H9 (cell line): Measurements from ENCODE around the gene PRSS57. TPM values are rescaled to one million over a fixed set of nuclear protein-coding genes. Genes with fewer than 3 reads are reported as not detected.

ENCODE experiments used
- DNase-seq: peaks from one replicate; pipeline ENCODE4 v3.0.0-alpha.2; 2017
- H2AFZ ChIP-seq: one replicate; pipeline ENCODE4 v1.6.1; 2013; ENCODE audit warnings: mild to moderate bottlenecking, low read length, control low read depth, moderate library complexity
- H2AK5ac ChIP-seq: 2 replicates; pipeline ENCODE4 v1.6.1; 2013; ENCODE audit warnings: low read length, control low read depth, mixed read lengths; ENCODE audit not compliant: insufficient read length
- H2BK120ac ChIP-seq: one replicate; pipeline ENCODE4 v1.6.1; 2013; ENCODE audit warnings: low read depth, mild to moderate bottlenecking, low read length, control low read depth, inconsistent platforms; ENCODE audit not compliant: poor library complexity, severe bottlenecking
- H2BK12ac ChIP-seq: 2 replicates; pipeline ENCODE4 v1.6.1; 2013; ENCODE audit warnings: low read length, control low read depth, mixed read lengths, low read depth; ENCODE audit not compliant: insufficient read length
- H2BK15ac ChIP-seq: 2 replicates; pipeline ENCODE4 v1.6.1; 2013; ENCODE audit warnings: low read depth, low read length, control low read depth
- H2BK20ac ChIP-seq: one replicate; pipeline ENCODE4 v1.6.1; 2013; ENCODE audit warnings: low read depth, mild to moderate bottlenecking, low read length, control low read depth, inconsistent platforms; ENCODE audit not compliant: poor library complexity, severe bottlenecking
- H2BK5ac ChIP-seq: 2 replicates; pipeline ENCODE4 v1.6.1; 2013; ENCODE audit warnings: low read length, control low read depth, mixed read lengths; ENCODE audit not compliant: insufficient read length
- H3K14ac ChIP-seq: 2 replicates; pipeline ENCODE4 v1.6.1; 2013; ENCODE audit warnings: low read length, control low read depth; ENCODE audit not compliant: insufficient read depth
- H3K18ac ChIP-seq: 2 replicates; pipeline ENCODE4 v1.6.1; 2013; ENCODE audit warnings: low read depth, mild to moderate bottlenecking, mixed read lengths, low read length, control low read depth; ENCODE audit not compliant: insufficient read length
- H3K23ac ChIP-seq: 2 replicates; pipeline ENCODE4 v1.6.1; 2013; ENCODE audit warnings: low read length, control low read depth, mixed read lengths, low read depth; ENCODE audit not compliant: insufficient read length
- H3K23me2 ChIP-seq: 2 replicates; pipeline ENCODE4 v1.6.1; 2013; ENCODE audit warnings: low read depth, mild to moderate bottlenecking, mixed read lengths, low read length, control low read depth; ENCODE audit not compliant: insufficient read length, poor library complexity, severe bottlenecking
- H3K27ac ChIP-seq: 2 replicates; pipeline ENCODE4 v1.5.1; 2013; ENCODE audit warnings: low read length, control low read depth, mixed read lengths, low read depth; ENCODE audit not compliant: insufficient read length
- H3K27me3 ChIP-seq: 2 replicates; pipeline ENCODE4 v1.6.1; 2013; ENCODE audit warnings: low read length, control low read depth, inconsistent platforms; ENCODE audit not compliant: insufficient read depth
- H3K4ac ChIP-seq: 2 replicates; pipeline ENCODE4 v1.6.1; 2013; ENCODE audit warnings: low read depth, mild to moderate bottlenecking, control low read depth, inconsistent platforms, low read length, moderate library complexity
- H3K4me1 ChIP-seq: 2 replicates; pipeline ENCODE4 v1.6.1; 2013; ENCODE audit warnings: low read length, control low read depth, inconsistent platforms; ENCODE audit not compliant: insufficient read depth
- H3K4me2 ChIP-seq: 2 replicates; pipeline ENCODE4 v1.6.1; 2013; ENCODE audit warnings: low read length, control low read depth, mixed read lengths; ENCODE audit not compliant: insufficient read length, insufficient read depth
- H3K56ac ChIP-seq: 2 replicates; pipeline ENCODE4 v1.6.1; 2013; ENCODE audit warnings: low read depth, mild to moderate bottlenecking, mixed read lengths, low read length, control low read depth; ENCODE audit not compliant: insufficient read length
- H3K79me1 ChIP-seq: 2 replicates; pipeline ENCODE4 v1.6.1; 2013; ENCODE audit warnings: low read depth, mild to moderate bottlenecking, moderate library complexity, low read length, control low read depth, inconsistent platforms; ENCODE audit not compliant: insufficient read depth, poor library complexity, severe bottlenecking
- H3K79me2 ChIP-seq: 2 replicates; pipeline ENCODE4 v1.6.1; 2013; ENCODE audit warnings: low read length, control low read depth, inconsistent platforms; ENCODE audit not compliant: insufficient read depth
- H3K9ac ChIP-seq: 2 replicates; pipeline ENCODE4 v1.6.1; 2013; ENCODE audit warnings: low read length, control low read depth, mixed read lengths; ENCODE audit not compliant: insufficient read length; ENCODE audit errors: extremely low read depth
- H3K9me3 ChIP-seq: one replicate; pipeline ENCODE4 v1.6.1; 2013; ENCODE audit warnings: low read depth, low read length, inconsistent platforms; ENCODE audit not compliant: control insufficient read depth
- H3T11ph ChIP-seq: one replicate; pipeline ENCODE4 v1.6.1; 2013; ENCODE audit warnings: mild to moderate bottlenecking, low read length, control low read depth, inconsistent platforms
- H4K20me1 ChIP-seq: one replicate; pipeline ENCODE4 v1.6.1; 2013; ENCODE audit not compliant: control insufficient read depth, insufficient read length, insufficient read depth
- H4K5ac ChIP-seq: 2 replicates; pipeline ENCODE4 v1.6.1; 2013; ENCODE audit warnings: low read depth, mild to moderate bottlenecking, mixed read lengths, low read length, control low read depth; ENCODE audit not compliant: insufficient read length
- H4K8ac ChIP-seq: replicated peaks from 2 replicates; pipeline ENCODE4 v1.6.1; 2013; ENCODE audit warnings: low read length, control low read depth, mixed read lengths, low read depth; ENCODE audit not compliant: insufficient read length
- H4K91ac ChIP-seq: 2 replicates; pipeline ENCODE4 v1.6.1; 2013; ENCODE audit warnings: low read depth, mild to moderate bottlenecking, moderate library complexity, mixed read lengths, low read length, control low read depth; ENCODE audit not compliant: insufficient read length
- H3K27ac Mint-ChIP-seq, 3 experiments: 2 replicates in 2 of 3; 3 replicates in 1 of 3; pipeline ENCODE4 v1.8.0; 2020 to 2021; ENCODE audit warnings: mixed read lengths in 3 of 3, mild to moderate bottlenecking in 1 of 3, moderate library complexity in 1 of 3
- H3K27me3 Mint-ChIP-seq: 2 replicates; pipeline ENCODE4 v1.8.0; 2021; ENCODE audit warnings: low read depth, mild to moderate bottlenecking, moderate library complexity, mixed read lengths
- H3K36me3 Mint-ChIP-seq, 3 experiments: 2 replicates in 2 of 3; 3 replicates in 1 of 3; pipeline ENCODE4 v1.8.0; 2020 to 2021; ENCODE audit warnings: low read depth in 3 of 3, mixed read lengths in 3 of 3; ENCODE audit not compliant: insufficient read depth in 1 of 3
- H3K4me1 Mint-ChIP-seq, 2 experiments: 2 replicates each; pipeline ENCODE4 v1.8.0; 2020; ENCODE audit warnings: mixed read lengths in 2 of 2
- H3K4me3 Mint-ChIP-seq, 2 experiments: 2 replicates in 1 of 2; 3 replicates in 1 of 2; pipeline ENCODE4 v1.8.0; 2020 to 2021; ENCODE audit warnings: mild to moderate bottlenecking in 2 of 2, mixed read lengths in 2 of 2, moderate library complexity in 1 of 2
- H3K9me3 Mint-ChIP-seq, 2 experiments: 2 replicates in 1 of 2; 3 replicates in 1 of 2; pipeline ENCODE4 v1.8.0; 2020; ENCODE audit warnings: mild to moderate bottlenecking in 2 of 2, mixed read lengths in 2 of 2, moderate library complexity in 1 of 2
- WGBS: extraction: QIAGEN DNeasy Blood & Tissue Kit; methylation state at CpG from one replicate; pipeline ENCODE4 v1.1.7; 2013; ENCODE audit warnings: missing lambda C conversion rate, low lambda C conversion rate, mixed read lengths; ENCODE audit not compliant: insufficient read length; ENCODE audit errors: extremely low coverage; 5-methylcytosine and 5-hydroxymethylcytosine counted together
- total RNA-seq: library from RNA; stranded (reverse); gene quantifications from 2 replicates; pipeline ENCODE4 v1.2.1, GENCODE V29; 2021
- TF ChIP-seq, protein P1 (sequence below): fragments of 200-600 bp; sonication (generic); conservative IDR thresholded peaks from 3 replicates; pipeline ENCODE4 v1.8.0; 2021; ENCODE audit warnings: antibody characterized with exemption, mild to moderate bottlenecking

Gene PRSS57
- total RNA-seq, 1 experiment from 2014 or later, result not detected

DNA sequence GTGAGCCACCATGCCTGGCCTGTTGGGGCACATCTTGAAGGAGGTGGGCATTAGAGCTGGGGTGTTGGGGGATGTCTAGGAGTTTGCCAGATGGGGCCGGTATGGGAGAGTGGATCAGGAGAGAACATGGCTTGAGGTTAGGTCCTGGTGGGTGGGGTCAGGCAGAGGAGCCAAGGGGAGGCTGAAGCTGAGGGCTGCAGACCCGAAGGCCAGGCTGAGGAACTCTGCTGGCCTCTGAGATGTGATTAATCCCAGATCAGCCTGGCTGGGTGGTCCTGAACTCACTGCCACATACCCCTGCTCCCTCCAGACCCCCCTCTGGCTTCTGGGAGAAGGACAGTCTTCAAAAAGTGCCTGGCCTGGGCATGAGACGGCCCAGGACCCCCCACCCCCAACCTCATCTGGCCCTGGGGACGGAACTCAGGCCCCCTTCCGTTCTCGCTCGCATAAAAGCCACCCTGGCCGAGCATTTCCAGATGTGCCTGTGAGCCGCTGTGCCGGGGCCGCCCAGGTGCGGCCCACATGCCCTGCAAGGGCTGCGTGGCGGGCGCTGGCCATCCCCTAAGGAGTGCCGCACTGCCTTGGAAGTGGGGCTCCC, 16.4 kb downstream of the PRSS57 start:
- WGBS, result no CpG with 5 or more reads among the region's 16 CpGs
- H3K4me2 ChIP-seq, result peak overlapping the region; percentile 49
- H3K4me1 ChIP-seq, result no peaks in the 10 kb centered on the region
- H3K23me2 ChIP-seq, result peaks cover 8% of the 10 kb centered on the region
- H3K14ac ChIP-seq, result no peak overlapping the region
- Mint-ChIP-seq H3K27ac (no peak overlapping the region), H3K36me3 (no peaks in the 10 kb centered on the region), H3K4me3 (peak overlapping the region; percentile 79 to 86), H3K9me3 (no peaks in the 10 kb centered on the region), H3K4me1 (peaks cover 0 to 10% of the 10 kb centered on the region in 2 experiments; a peak in 2 of 4 replicates), H3K27me3 (peaks cover 36% of the 10 kb centered on the region)
- H4K20me1 ChIP-seq, result no peaks in the 10 kb centered on the region
- no peak overlapping the region for H2BK12ac ChIP-seq
- H2AK5ac ChIP-seq, result no peak overlapping the region
- no peak overlapping the region for H4K8ac ChIP-seq
- H3K23ac ChIP-seq, result no peak overlapping the region
- H2BK120ac ChIP-seq, result no peak overlapping the region
- H3K27me3 ChIP-seq, result no peaks in the 10 kb centered on the region; the same call in 1 of the 2 replicates
- H3K18ac ChIP-seq, result no peak overlapping the region
- H2BK20ac ChIP-seq, result no peak overlapping the region
- no peaks in the 10 kb centered on the region for H3K9me3 ChIP-seq
- no peak overlapping the region for H2BK5ac ChIP-seq
- no peak overlapping the region for H3K4ac ChIP-seq
- no peak overlapping the region for H3K27ac ChIP-seq
- no peak overlapping the region for H2AFZ ChIP-seq
- H3K56ac ChIP-seq, result no peak overlapping the region
- no peak overlapping the region for H4K5ac ChIP-seq
- H3K79me2 ChIP-seq, result no peaks in the 10 kb centered on the region
- DNase-seq, result no peak
- TF ChIP-seq, protein P1, sequence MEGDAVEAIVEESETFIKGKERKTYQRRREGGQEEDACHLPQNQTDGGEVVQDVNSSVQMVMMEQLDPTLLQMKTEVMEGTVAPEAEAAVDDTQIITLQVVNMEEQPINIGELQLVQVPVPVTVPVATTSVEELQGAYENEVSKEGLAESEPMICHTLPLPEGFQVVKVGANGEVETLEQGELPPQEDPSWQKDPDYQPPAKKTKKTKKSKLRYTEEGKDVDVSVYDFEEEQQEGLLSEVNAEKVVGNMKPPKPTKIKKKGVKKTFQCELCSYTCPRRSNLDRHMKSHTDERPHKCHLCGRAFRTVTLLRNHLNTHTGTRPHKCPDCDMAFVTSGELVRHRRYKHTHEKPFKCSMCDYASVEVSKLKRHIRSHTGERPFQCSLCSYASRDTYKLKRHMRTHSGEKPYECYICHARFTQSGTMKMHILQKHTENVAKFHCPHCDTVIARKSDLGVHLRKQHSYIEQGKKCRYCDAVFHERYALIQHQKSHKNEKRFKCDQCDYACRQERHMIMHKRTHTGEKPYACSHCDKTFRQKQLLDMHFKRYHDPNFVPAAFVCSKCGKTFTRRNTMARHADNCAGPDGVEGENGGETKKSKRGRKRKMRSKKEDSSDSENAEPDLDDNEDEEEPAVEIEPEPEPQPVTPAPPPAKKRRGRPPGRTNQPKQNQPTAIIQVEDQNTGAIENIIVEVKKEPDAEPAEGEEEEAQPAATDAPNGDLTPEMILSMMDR, result no peak
- no peak overlapping the region for H3T11ph ChIP-seq
- no peaks in the 10 kb centered on the region for H3K79me1 ChIP-seq
- H3K9ac ChIP-seq, result no peak overlapping the region
- no peak overlapping the region for H2BK15ac ChIP-seq
- H4K91ac ChIP-seq, result no peak overlapping the region
